ENCODE measurements around the gene DEUP1.
"Not testable (repeated sequence)": the region's sequence is repeated elsewhere in the genome, so short reads cannot be mapped to it uniquely, and the experiment has no call there.

DEUP1 gene

DNA sequence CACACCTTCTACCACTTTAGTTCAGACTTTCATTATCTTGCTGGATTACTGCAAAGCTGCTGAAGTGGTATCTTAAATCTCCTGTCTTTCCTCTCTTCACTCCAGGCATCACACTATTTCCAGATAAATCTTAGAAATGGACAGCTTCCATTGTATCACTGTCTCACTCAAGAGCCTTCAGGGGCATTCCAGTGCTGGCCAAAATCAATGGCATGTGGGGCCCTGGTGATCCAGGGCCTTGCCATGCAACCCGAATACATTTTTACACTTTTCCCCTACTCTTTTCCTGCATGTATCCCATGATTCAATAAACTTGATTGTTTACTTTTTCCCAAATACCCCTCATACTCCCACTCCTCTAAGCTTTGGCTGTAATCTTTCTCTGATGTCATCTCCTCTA, 39.4 kb upstream of the DEUP1 start:
- Histone ChIP-seq H3K27me3 (replicated peaks) (no peaks in the 10 kb centered on the region), H3K27ac (no peak overlapping the region), H3K36me3 (replicated peaks) (no peaks in the 10 kb centered on the region), H3K4me3 (ENCODE audit: low read depth, low read length) (no peak overlapping the region)
- in situ Hi-C loops (cut with HindIII; ENCODE audit: low pct_ligation_motif_present, low sequenced_read_pairs), result no loop called here
- no peak for DNase-seq
- TF ChIP-seq, protein P1, sequence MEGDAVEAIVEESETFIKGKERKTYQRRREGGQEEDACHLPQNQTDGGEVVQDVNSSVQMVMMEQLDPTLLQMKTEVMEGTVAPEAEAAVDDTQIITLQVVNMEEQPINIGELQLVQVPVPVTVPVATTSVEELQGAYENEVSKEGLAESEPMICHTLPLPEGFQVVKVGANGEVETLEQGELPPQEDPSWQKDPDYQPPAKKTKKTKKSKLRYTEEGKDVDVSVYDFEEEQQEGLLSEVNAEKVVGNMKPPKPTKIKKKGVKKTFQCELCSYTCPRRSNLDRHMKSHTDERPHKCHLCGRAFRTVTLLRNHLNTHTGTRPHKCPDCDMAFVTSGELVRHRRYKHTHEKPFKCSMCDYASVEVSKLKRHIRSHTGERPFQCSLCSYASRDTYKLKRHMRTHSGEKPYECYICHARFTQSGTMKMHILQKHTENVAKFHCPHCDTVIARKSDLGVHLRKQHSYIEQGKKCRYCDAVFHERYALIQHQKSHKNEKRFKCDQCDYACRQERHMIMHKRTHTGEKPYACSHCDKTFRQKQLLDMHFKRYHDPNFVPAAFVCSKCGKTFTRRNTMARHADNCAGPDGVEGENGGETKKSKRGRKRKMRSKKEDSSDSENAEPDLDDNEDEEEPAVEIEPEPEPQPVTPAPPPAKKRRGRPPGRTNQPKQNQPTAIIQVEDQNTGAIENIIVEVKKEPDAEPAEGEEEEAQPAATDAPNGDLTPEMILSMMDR (IDR thresholded peaks at IDR 0.05; ENCODE audit: low read depth, low read length, missing control alignments), result no peak

DNA sequence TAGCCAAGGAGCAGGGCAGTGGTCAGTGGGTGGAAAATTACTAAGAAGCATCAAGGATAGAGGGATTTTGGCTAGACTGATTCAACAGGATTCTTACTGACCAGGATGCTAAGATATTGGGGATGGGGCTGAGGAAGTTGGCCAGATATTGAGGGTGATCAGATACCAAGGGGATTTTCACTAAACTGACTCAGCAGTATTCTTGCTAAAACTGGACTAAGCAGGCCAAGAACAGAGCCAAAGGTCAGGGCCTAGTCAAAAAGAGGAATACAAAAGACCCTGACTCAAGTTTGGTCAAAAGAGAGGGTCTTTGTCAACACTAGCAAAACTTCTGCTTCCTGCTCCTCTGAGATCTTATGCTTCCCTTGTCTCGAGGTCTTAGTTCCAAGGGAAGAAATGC, 38.6 kb upstream of the DEUP1 start:
- no peak for DNase-seq
- TF ChIP-seq, protein P1 (IDR thresholded peaks at IDR 0.05; ENCODE audit: low read depth, low read length, missing control alignments), result no peak
- no peaks in the 10 kb centered on the region for H3K27me3 ChIP-seq (replicated peaks)
- H3K36me3 ChIP-seq (replicated peaks), result no peaks in the 10 kb centered on the region
- H3K27ac ChIP-seq, result no peak overlapping the region
- no peak overlapping the region for H3K4me3 ChIP-seq (ENCODE audit: low read depth, low read length)
- in situ Hi-C loops (cut with HindIII; ENCODE audit: low pct_ligation_motif_present, low sequenced_read_pairs), result no loop called here

DNA sequence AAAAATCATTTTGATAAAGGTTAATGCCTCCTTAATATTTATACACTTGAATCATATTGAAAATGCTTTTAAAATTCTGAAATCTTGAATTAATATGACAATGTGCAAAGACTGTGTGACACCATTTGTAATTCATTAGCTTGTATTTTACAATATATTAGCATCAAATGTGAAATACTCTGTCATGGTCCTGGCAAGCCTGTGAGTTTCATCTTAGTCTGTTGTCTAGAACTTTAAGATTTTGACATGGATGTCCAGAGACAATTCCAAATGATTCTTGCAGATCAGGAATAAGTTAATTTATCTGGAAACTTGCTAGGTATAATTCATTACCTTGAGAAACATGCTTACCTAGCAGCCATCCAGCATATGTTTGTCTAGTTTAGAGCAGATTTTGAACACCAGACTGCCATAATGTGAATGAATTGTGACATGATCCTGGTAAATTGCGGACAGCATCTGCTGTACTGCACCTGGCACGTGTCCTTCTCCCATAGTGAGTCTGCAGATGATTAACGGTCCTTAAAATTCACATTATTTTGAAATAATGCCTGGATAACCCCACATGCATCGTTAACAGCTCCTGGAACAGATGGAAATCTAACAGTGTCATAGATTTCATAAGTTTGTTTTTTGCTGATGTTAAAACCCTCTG, 34.5 kb upstream of the DEUP1 start:
- TF ChIP-seq, protein P1 (IDR thresholded peaks at IDR 0.05; ENCODE audit: low read depth, low read length, missing control alignments), result no peak
- in situ Hi-C loops (cut with HindIII; ENCODE audit: low pct_ligation_motif_present, low sequenced_read_pairs), result no loop called here
- no peaks in the 10 kb centered on the region for H3K36me3 ChIP-seq (replicated peaks)
- no peak overlapping the region for H3K4me3 ChIP-seq (ENCODE audit: low read depth, low read length)
- no peaks in the 10 kb centered on the region for H3K27me3 ChIP-seq (replicated peaks)
- no peak for DNase-seq
- H3K27ac ChIP-seq, result no peak overlapping the region

DNA sequence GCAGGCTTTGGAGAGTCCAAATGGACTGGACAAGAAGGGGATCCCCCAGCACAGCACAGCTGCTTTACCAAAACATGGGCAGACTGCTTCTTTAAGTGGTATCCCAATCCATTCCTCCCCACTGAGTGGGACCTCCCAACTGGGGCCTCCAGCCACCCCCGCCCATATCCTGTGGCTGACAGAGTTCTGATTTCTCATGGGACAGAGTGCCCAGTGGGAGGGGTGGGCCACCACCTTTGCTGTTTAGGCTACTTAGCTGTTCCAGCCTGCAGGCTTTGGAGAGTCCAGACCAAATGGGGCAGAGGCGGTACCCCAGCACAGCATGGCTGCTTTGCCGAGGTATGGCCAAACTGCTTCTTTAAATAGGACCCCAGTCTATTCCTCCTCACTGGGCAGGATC, 26.9 kb upstream of the DEUP1 start:
- in situ Hi-C loops (cut with HindIII; ENCODE audit: low pct_ligation_motif_present, low sequenced_read_pairs), result no loop called here
- Histone ChIP-seq H3K4me3 (ENCODE audit: low read depth, low read length) (no peak overlapping the region), H3K27ac (no peak overlapping the region), H3K27me3 (replicated peaks) (no peaks in the 10 kb centered on the region), H3K36me3 (replicated peaks) (no peaks in the 10 kb centered on the region)
- no peak for DNase-seq
- TF ChIP-seq, protein P1 (IDR thresholded peaks at IDR 0.05; ENCODE audit: low read depth, low read length, missing control alignments), result no peak

DNA sequence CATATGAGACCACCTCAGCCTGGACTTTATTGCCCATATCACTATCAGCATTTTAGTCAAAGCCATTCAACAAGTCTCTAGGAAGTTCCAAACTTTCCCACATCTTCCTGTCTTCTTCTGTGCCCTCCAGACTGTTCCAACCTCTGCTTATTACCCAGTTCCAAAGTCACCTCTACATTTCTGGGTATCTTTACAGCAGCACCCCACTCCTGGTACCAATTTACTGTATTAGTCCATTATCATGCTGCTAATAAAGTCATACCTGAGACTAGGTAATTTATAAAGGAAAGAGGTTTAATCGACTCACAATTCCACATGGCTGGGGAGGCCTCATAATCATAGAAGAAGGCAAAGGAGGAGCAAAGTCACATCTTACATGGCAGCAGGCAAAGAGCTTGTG, 16.1 kb upstream of the DEUP1 start:
- H3K36me3 ChIP-seq (replicated peaks); H3K27me3 ChIP-seq (replicated peaks); H3K27ac ChIP-seq; DNase-seq; in situ Hi-C loops (cut with HindIII; ENCODE audit: low pct_ligation_motif_present, low sequenced_read_pairs); H3K4me3 ChIP-seq (ENCODE audit: low read depth, low read length): not testable (repeated sequence)

DNA sequence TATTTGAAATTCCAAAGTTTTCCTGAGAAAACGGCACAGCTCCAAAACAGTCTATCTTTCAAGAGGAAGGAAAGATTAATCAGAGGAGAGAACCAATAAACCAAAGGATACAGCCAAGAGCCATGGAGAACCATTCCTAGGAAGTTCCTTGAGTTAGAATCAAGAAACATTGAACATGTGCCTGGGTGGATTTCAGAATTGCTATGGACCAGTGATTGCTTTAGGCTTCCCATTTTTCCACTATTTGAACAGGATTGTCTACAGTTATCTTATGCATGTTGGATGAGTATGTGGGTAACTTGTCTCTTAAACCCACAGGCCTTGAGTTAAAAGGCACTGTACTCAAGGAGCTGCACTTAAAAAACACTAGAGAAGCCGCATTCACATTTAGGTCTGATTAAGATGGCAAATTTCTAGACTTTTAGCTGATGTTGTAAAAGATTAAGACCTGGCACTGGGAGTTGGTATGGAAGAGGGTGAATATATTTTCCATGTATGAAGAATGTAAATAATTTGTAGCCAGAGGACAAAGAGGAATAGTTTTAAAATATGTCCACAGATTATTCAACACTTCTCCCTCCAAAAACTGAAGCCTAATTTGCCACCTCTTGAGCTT, 11.2 kb upstream of the DEUP1 start:
- in situ Hi-C loops (cut with HindIII; ENCODE audit: low pct_ligation_motif_present, low sequenced_read_pairs), result no loop called here

More for the DNA sequence above, 11.2 kb upstream of the DEUP1 start:
- Histone ChIP-seq H3K36me3 (replicated peaks) (no peaks in the 10 kb centered on the region), H3K4me3 (ENCODE audit: low read depth, low read length) (no peak overlapping the region), H3K27ac (no peak overlapping the region), H3K27me3 (replicated peaks) (no peaks in the 10 kb centered on the region)
- TF ChIP-seq, protein P1 (IDR thresholded peaks at IDR 0.05; ENCODE audit: low read depth, low read length, missing control alignments), result no peak
- DNase-seq, result no peak
